Type B pancreatic cell (in vitro differentiated cells): ENCODE data around the gene CAB39. TPM values are rescaled to one million over a fixed set of nuclear protein-coding genes. Genes with fewer than 3 reads are reported as not detected.

Experiments
- DNase-seq: peaks from one replicate; pipeline ENCODE4 v3.0.0; 2021; ENCODE audit warnings: mixed read lengths; ENCODE audit not compliant: unreplicated experiment; ENCODE audit errors: extremely low spot score
- H3K27ac Mint-ChIP-seq: 2 replicates; pipeline ENCODE4 v1.8.0; 2021; ENCODE audit warnings: mild to moderate bottlenecking, mixed read lengths
- H3K27me3 Mint-ChIP-seq: 2 replicates; pipeline ENCODE4 v1.8.0; 2021; ENCODE audit warnings: mixed read lengths
- H3K36me3 Mint-ChIP-seq: 2 replicates; pipeline ENCODE4 v1.8.0; 2021; ENCODE audit warnings: mixed read lengths
- H3K4me1 Mint-ChIP-seq: one replicate; pipeline ENCODE4 v1.8.0; 2021; ENCODE audit warnings: mixed read lengths; ENCODE audit not compliant: unreplicated experiment
- H3K4me3 Mint-ChIP-seq: 2 replicates; pipeline ENCODE4 v1.8.0; 2021; ENCODE audit warnings: mild to moderate bottlenecking, mixed read lengths
- H3K9me3 Mint-ChIP-seq: 2 replicates; pipeline ENCODE4 v1.8.0; 2021; ENCODE audit warnings: mixed read lengths
- CTCF ChIP-seq: fragments of 200-600 bp; sonication (generic); conservative IDR thresholded peaks from 2 replicates; pipeline ENCODE4 v1.5.0; 2021; ENCODE audit warnings: antibody characterized with exemption, mild to moderate bottlenecking
- total RNA-seq: library from RNA; stranded (reverse); gene quantifications from 2 replicates; pipeline ENCODE4 v1.2.1, GENCODE V29; 2021; ENCODE audit warnings: low replicate concordance

CAB39 gene
- total RNA-seq, 1 donor from 2014 or later: 49.2 TPM

GRCh38 chr2:230678018-230678417 is 34.6 kb upstream of the CAB39 start:
- DNase-seq: no peak
- Mint-ChIP-seq H3K27me3 (peaks cover 17% of the 10 kb centered on the region), H3K27ac (no peak overlapping the region), H3K36me3 (no peaks in the 10 kb centered on the region), H3K4me1 (peaks cover 8% of the 10 kb centered on the region), H3K4me3 (no peak overlapping the region), H3K9me3 (no peaks in the 10 kb centered on the region)
- TF ChIP-seq CTCF: no peak

GRCh38 chr2:230678451-230678850 is 34.2 kb upstream of the CAB39 start:
- Mint-ChIP-seq H3K27ac (no peak overlapping the region), H3K4me1 (peaks cover 8% of the 10 kb centered on the region), H3K9me3 (no peaks in the 10 kb centered on the region), H3K27me3 (peaks cover 17% of the 10 kb centered on the region), H3K36me3 (no peaks in the 10 kb centered on the region), H3K4me3 (no peak overlapping the region)
- TF ChIP-seq CTCF: no peak
- DNase-seq: no peak

GRCh38 chr2:230680463-230681170 is 32.0 kb upstream of the CAB39 start:
- no peak for TF ChIP-seq CTCF
- Mint-ChIP-seq H3K4me3 (no peak overlapping the region), H3K27ac (no peak overlapping the region), H3K4me1 (peaks cover 25% of the 10 kb centered on the region), H3K27me3 (peaks cover 23% of the 10 kb centered on the region), H3K9me3 (peaks cover 5% of the 10 kb centered on the region), H3K36me3 (no peaks in the 10 kb centered on the region)
- no peak for DNase-seq

- H3K4me1 Mint-ChIP-seq: peaks cover 26% of the 10 kb centered on the region
- H3K27ac Mint-ChIP-seq: no peak overlapping the region
- no peaks in the 10 kb centered on the region for H3K36me3 Mint-ChIP-seq
- no peak for TF ChIP-seq CTCF
- no peak for DNase-seq
- no peak overlapping the region for H3K4me3 Mint-ChIP-seq
- H3K9me3 Mint-ChIP-seq: peaks cover 5% of the 10 kb centered on the region
- H3K27me3 Mint-ChIP-seq: peaks cover 19% of the 10 kb centered on the region
Measured at GRCh38 chr2:230681171-230681545, 31.5 kb upstream of the CAB39 start.

GRCh38 chr2:230682546-230682945 is 30.1 kb upstream of the CAB39 start:
- DNase-seq: no peak
- Mint-ChIP-seq H3K27ac (no peak overlapping the region), H3K4me1 (peaks cover 30% of the 10 kb centered on the region), H3K36me3 (no peaks in the 10 kb centered on the region), H3K4me3 (no peak overlapping the region), H3K27me3 (peaks cover 19% of the 10 kb centered on the region), H3K9me3 (peaks cover 5% of the 10 kb centered on the region)
- no peak for TF ChIP-seq CTCF
